Stomach (tissue), 9 donors: ENCODE results near the gene ATP2A3. TPM values are rescaled to one million over a fixed set of nuclear protein-coding genes. Genes with fewer than 3 reads are reported as not detected.
A peak's percentile ranks its signal among the peaks of the same experiment; 100 is the strongest.

ENCODE experiments used
- DNase-seq, 2 donors: peaks; one replicate each; pipeline versions ENCODE4 v3.0.0 to v3.0.0-alpha.2; 2013 to 2019
- H3K27ac ChIP-seq, 5 donors: fragments of 200-600 bp in 4 of 5; sonication (generic) in 4 of 5; one replicate each; pipeline ENCODE4 v1.5.1; 2013 to 2019; ENCODE audit warnings: mild to moderate bottlenecking in 1 of 5, moderate library complexity in 1 of 5
- H3K27me3 ChIP-seq, 3 donors: fragments of 200-600 bp; sonication (generic); one replicate each; pipeline ENCODE4 v1.5.1; 2017 to 2019; ENCODE audit warnings: mixed run types in 1 of 3
- H3K36me3 ChIP-seq, 4 donors: fragments of 200-600 bp; sonication (generic); 1 replicate in 3 of 4; 2 replicates in 1 of 4; pipeline ENCODE4 v1.5.1; 2016 to 2019
- H3K4me1 ChIP-seq, 4 donors: fragments of 200-600 bp; sonication (generic); one replicate each; pipeline ENCODE4 v1.5.1; 2016 to 2019
- H3K4me3 ChIP-seq, 4 donors: fragments of 200-600 bp; sonication (generic) in 3 of 4; one replicate each; pipeline ENCODE4 v1.5.1; 2016 to 2019; ENCODE audit warnings: mild to moderate bottlenecking in 1 of 4
- H3K9me3 ChIP-seq, 4 donors: fragments of 200-600 bp; sonication (generic); one replicate each; pipeline ENCODE4 v1.5.1; 2016 to 2019
- CTCF ChIP-seq, 7 experiments: fragments of 450-650 bp in 4 of 7; fragments of 200-600 bp in 3 of 7; sonication (generic) in 3 of 7; IDR thresholded peaks; one replicate each; pipeline ENCODE4 v1.5.1; 2016 to 2019; ENCODE audit warnings: antibody characterized with exemption in 7 of 7, control low read depth in 2 of 7, mild to moderate bottlenecking in 1 of 7
- EP300 ChIP-seq: sonication (generic); formaldehyde crosslinking; IDR thresholded peaks from one replicate; pipeline ENCODE4 v1.6.1; 2017; ENCODE audit warnings: antibody characterized with exemption
- POLR2A ChIP-seq, 4 donors: fragments of 450-650 bp; IDR thresholded peaks; one replicate each; pipeline ENCODE4 v1.6.1; 2016; ENCODE audit warnings: antibody characterized with exemption in 4 of 4, control low read depth in 2 of 4, mild to moderate bottlenecking in 1 of 4, moderate library complexity in 1 of 4
- POLR2AphosphoS5 ChIP-seq, 3 donors: sonication (generic); formaldehyde crosslinking; IDR thresholded peaks; one replicate each; pipeline ENCODE4 v1.6.1; 2016; ENCODE audit warnings: antibody characterized with exemption in 3 of 3
- WGBS, 5 donors: extraction: QIAGEN DNeasy Blood & Tissue Kit in 3 of 5; methylation state at CpG; one replicate each; pipeline versions ENCODE4 v1.1.5 to v1.1.7; 2013 to 2018; 5-methylcytosine and 5-hydroxymethylcytosine counted together
- intact Hi-C: fragments of 100-400 bp; cut with DNase I; formaldehyde crosslinking; loops from one replicate; pipeline ENCODE4 v1.15.1; 2023; ENCODE audit warnings: low total_unique reads
- polyA plus RNA-seq, 3 donors: library from polyadenylated mRNA; stranded (reverse); fragments of 200-250 nt; gene quantifications; one replicate each; pipeline ENCODE4 v1.2.3, GENCODE V29; 2013
- total RNA-seq, 5 donors: library from RNA; depleted of rRNA; stranded (reverse); fragments of >200 nt; gene quantifications; one replicate each; pipeline versions ENCODE4 v1.1.0 to v1.2.3, GENCODE V29; 2014 to 2016
- donor health status: healthy with polysubstance abuse.
- donor health status: Bipolar disorder and iron deficiency.
- donor health status: healthy.

The ATP2A3 gene
- total and polyA plus RNA-seq, 8 donors: 10.4 to 1,069 (median 64.1) TPM

GRCh38 chr17:3894188-3894587 is 70.0 kb downstream of the ATP2A3 start:
- no peaks in the 10 kb centered on the region for H3K36me3 ChIP-seq
- H3K27ac ChIP-seq: peak overlapping the region; percentile 37 to 88 (median 87)
- TF ChIP-seq CTCF (IDR thresholded peaks at IDR 0.05) (no peak), POLR2AphosphoS5 (IDR thresholded peaks at IDR 0.05) (no peak), EP300 (no peak), POLR2A (IDR thresholded peaks at IDR 0.05) (no peak)
- H3K9me3 ChIP-seq: no peaks in the 10 kb centered on the region
- no peak overlapping the region for H3K4me3 ChIP-seq
- no peak for DNase-seq
- peaks cover 55 to 66% (median 64%) of the 10 kb centered on the region in 4 donors for H3K4me1 ChIP-seq
- H3K27me3 ChIP-seq: no peaks in the 10 kb centered on the region
- WGBS, 5 donors: 67 to 87% (median 79%) methylated on average over 5 of the region's 5 CpGs
- intact Hi-C loops: no loop called here

DNA sequence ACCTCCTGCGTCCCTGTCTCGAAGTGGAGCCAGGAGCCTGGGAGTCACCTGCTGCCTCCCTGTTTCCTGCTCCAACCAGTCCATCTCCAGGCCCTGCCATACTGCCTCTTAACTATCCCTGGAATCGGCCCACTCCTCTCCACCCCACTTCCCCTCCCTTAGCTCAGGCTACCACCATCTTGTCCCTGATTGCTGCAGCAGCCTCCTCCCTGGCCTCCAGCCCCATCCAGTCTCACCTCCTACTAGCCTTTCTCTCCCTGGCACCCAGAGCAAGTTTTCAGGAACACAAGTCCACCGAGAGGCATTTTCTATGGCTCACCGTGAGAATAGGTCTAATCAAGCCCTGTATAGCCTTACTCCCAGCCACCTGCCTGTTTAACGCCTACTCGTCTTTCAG is 70.5 kb downstream of the ATP2A3 start:
- no peaks in the 10 kb centered on the region for H3K9me3 ChIP-seq
- 69 to 79% (median 77%) methylated on average over 7 of the region's 7 CpGs for WGBS, 5 donors
- no peaks in the 10 kb centered on the region for H3K27me3 ChIP-seq
- peaks cover 60 to 71% (median 69%) of the 10 kb centered on the region in 4 donors for H3K4me1 ChIP-seq
- no peak for DNase-seq
- H3K36me3 ChIP-seq: no peaks in the 10 kb centered on the region
- H3K27ac ChIP-seq: peak overlapping the region; percentile 82 to 88 (median 87)
- peak overlapping the region in 3 of 4 donors; percentile 67 to 92 (median 69) for H3K4me3 ChIP-seq
- no peak for TF ChIP-seq POLR2AphosphoS5 (IDR thresholded peaks at IDR 0.05)
- no peak for TF ChIP-seq EP300
- no peak for TF ChIP-seq POLR2A (IDR thresholded peaks at IDR 0.05)
- TF ChIP-seq CTCF (IDR thresholded peaks at IDR 0.05): no peak
- intact Hi-C loops: no loop called here

DNA sequence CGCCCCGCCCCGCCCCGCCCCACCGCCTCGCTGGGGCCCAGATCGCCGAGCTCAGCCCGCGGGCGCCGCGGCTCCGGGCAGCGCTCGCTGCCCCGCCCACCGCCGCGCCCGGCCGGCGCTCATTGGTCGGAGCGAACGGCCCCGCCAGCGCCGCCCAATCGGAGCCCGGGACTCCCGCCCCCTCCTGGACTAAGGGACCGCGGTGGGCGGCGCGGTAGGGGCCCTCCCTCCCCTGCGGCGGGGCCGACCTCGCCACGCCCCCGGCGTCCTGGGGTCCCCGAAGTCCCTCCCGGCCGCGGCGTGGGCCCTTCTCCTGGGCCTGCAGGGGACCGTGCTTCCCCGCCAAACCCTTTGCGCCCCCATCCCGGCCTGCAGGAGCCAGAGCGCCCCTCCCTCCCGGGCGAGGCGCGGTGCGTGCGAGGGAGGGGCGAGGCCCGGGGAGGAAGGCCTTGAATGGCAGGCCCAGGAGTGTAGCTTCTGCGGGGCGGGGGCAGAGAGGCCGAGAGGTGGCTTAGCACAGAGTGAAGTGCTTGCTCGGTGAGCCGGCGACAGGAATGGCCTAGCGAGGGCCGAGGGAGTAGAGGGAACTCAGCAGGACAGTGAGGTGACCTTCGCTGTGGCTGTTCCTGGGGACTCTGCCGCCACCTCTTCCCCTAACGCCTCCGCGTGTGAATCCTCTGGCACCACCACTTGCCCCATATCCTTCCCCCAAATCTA is 71.1 kb downstream of the ATP2A3 start, which contains the start of gene CAMKK1:
Gene CAMKK1, minus strand, starts transcription at position 51 of the 717 bp plus-strand sequence. CDS start 7,366 bp downstream, outside the sequence.
- peak; percentile 91 to 96 for DNase-seq
- peak within 1 kb of the TSS; percentile 82 to 88 (median 87) for H3K27ac ChIP-seq
- H3K36me3 ChIP-seq: no peaks in the 10 kb centered on the region
- H3K9me3 ChIP-seq: no peaks in the 10 kb centered on the region
- 3 to 14% (median 6%) methylated on average over 18 to 70 of the region's 75 CpGs for WGBS, 5 donors
- H3K27me3 ChIP-seq: no peaks in the 10 kb centered on the region
- peak within 1 kb of the TSS; percentile 67 to 92 (median 70) for H3K4me3 ChIP-seq
- TF ChIP-seq POLR2AphosphoS5 (IDR thresholded peaks at IDR 0.05) (peak in 1 of 3 donors; percentile 15), EP300 (no peak), POLR2A (IDR thresholded peaks at IDR 0.05) (no peak)
- intact Hi-C loops: no loop called here
- H3K4me1 ChIP-seq: peaks cover 66 to 76% (median 75%) of the 10 kb centered on the region in 4 donors

DNA sequence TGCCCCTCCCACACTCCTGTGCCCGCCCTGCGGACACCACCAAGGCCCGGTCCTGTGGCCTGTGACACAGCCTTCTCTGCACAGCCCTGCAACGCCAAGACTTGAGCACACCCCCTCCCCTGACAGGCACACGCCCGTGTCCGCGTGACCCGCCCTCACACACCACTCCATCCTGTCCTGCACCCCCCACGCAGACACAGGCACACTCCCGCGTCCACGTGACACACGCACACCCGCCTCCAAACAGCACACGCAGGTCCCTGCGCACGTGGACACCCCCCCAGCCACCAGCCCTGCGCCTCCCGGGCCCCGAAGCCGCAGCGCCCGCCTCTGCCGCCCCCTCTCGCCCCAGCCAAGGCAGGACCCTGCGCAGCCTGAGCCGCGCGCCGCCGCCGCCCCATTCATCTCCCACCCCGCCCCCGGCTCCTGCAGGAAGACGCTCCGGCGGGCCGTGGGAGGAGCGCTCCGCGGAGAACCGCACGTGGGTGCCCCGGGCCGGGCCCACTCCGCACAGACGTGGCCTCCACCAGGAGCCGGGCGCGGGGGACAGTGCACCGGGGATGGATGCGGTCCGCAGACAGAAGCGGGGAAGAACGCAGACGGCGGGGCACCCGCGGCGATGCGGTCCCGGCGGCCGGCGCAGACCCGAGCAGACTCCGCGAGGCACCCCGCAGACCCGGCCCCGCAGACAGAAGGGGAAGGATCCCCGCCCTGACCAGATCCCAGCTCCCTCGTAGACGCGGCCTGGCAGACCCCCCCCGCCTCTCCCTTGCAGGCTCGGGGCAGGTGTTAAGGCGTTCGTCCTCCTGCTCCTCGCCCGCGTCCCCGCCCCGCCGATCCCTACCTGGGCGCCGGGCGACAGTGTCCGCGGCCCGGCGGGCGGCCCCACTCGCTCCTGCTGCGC is 71.9 kb downstream of the ATP2A3 start:
- H3K4me3 ChIP-seq: peak overlapping the region; percentile 67 to 92 (median 70)
- intact Hi-C loops: no loop called here
- TF ChIP-seq EP300 (no peak), POLR2AphosphoS5 (IDR thresholded peaks at IDR 0.05) (peak in 2 of 3 donors; percentile 55 to 64), CTCF (IDR thresholded peaks at IDR 0.05) (no peak)
- H3K27me3 ChIP-seq: no peaks in the 10 kb centered on the region
- H3K9me3 ChIP-seq: no peaks in the 10 kb centered on the region
- peak overlapping the region; percentile 42 to 88 (median 82) for H3K27ac ChIP-seq
- H3K36me3 ChIP-seq: no peaks in the 10 kb centered on the region
- peaks cover 74 to 84% (median 83%) of the 10 kb centered on the region in 4 donors for H3K4me1 ChIP-seq
- peak; percentile 65 to 89 for DNase-seq
- 0 to 1% (median 0%) methylated on average over 30 to 95 of the region's 96 CpGs for WGBS, 5 donors
